HepG2 (cell line): ENCODE data around the gene ZDHHC18. TPM values are rescaled to one million over a fixed set of nuclear protein-coding genes. Genes with fewer than 3 reads are reported as not detected.

ENCODE experiments used
- ARID2 ChIP-seq: sonication (generic); formaldehyde crosslinking; IDR thresholded peaks from 2 replicates; pipeline ENCODE4 v1.8.1; 2022; ENCODE audit warnings: mild to moderate bottlenecking, missing genetic modification reagents, borderline replicate concordance
- BCLAF1 ChIP-seq: fragments of 450-650 bp; IDR thresholded peaks from 2 replicates; pipeline ENCODE4 v1.6.1; 2017; ENCODE audit warnings: mild to moderate bottlenecking
- CHD4 ChIP-seq: fragments of 200-600 bp; sonication (generic); IDR thresholded peaks from 2 replicates; pipeline ENCODE4 v1.7.0; 2017; ENCODE audit warnings: mild to moderate bottlenecking, low read length, borderline replicate concordance
- GABPB1 ChIP-seq: IDR thresholded peaks from 2 replicates; pipeline ENCODE4 v1.6.1; 2016; ENCODE audit warnings: mild to moderate bottlenecking, missing genetic modification reagents, moderate library complexity, missing compliant biosample characterization
- MAFF ChIP-seq: IDR thresholded peaks from 2 replicates; pipeline ENCODE4 v1.6.1; 2011; ENCODE audit warnings: low read depth, low read length, improper control_type of control experiment
- PCBP1 ChIP-seq: fragments of 200-400 bp; formaldehyde crosslinking; IDR thresholded peaks from 2 replicates; pipeline ENCODE4 v1.6.1; 2017; ENCODE audit warnings: mild to moderate bottlenecking, low read depth, low read length, borderline replicate concordance
- POLR2G ChIP-seq: fragments of 200-400 bp; formaldehyde crosslinking; IDR thresholded peaks from 2 replicates; pipeline ENCODE4 v1.6.1; 2018; ENCODE audit warnings: mild to moderate bottlenecking, low read depth, low read length, moderate library complexity
- RELA ChIP-seq: sonication (generic); formaldehyde crosslinking; IDR thresholded peaks from 2 replicates; pipeline ENCODE4 v1.4.0; 2020; ENCODE audit warnings: missing genetic modification reagents
- ZBTB43 ChIP-seq: sonication (generic); formaldehyde crosslinking; conservative IDR thresholded peaks from 2 replicates; pipeline ENCODE4 v1.4.0; 2020; ENCODE audit warnings: missing genetic modification reagents
- ZFP41 ChIP-seq: sonication (generic); formaldehyde crosslinking; IDR thresholded peaks from 2 replicates; pipeline ENCODE4 v1.4.0; 2020; ENCODE audit warnings: mild to moderate bottlenecking, missing genetic modification reagents, borderline replicate concordance
- ZNF136 ChIP-seq: sonication (generic); formaldehyde crosslinking; IDR thresholded peaks from 2 replicates; pipeline ENCODE4 v1.8.1; 2022; ENCODE audit warnings: low read depth, mild to moderate bottlenecking, moderate library complexity, missing genetic modification reagents
- ZNF230 ChIP-seq: sonication (generic); formaldehyde crosslinking; IDR thresholded peaks from 2 replicates; pipeline ENCODE4 v1.4.0; 2020; ENCODE audit warnings: mild to moderate bottlenecking, missing genetic modification reagents
- ZNF547 ChIP-seq: sonication (generic); formaldehyde crosslinking; IDR thresholded peaks from 2 replicates; pipeline ENCODE4 v1.5.1; 2020; ENCODE audit warnings: mild to moderate bottlenecking, missing genetic modification reagents
- ZNF574 ChIP-seq: sonication (generic); formaldehyde crosslinking; IDR thresholded peaks from 2 replicates; pipeline ENCODE4 v1.4.0; 2020; ENCODE audit warnings: missing genetic modification reagents
- ZNF746 ChIP-seq: sonication (generic); formaldehyde crosslinking; IDR thresholded peaks from 2 replicates; pipeline ENCODE4 v1.8.0; 2022; ENCODE audit warnings: mild to moderate bottlenecking, missing genetic modification reagents
- polyA plus RNA-seq, 8 experiments: library from polyadenylated mRNA; depleted of rRNA in 3 of 8; stranded (reverse) in 7 of 8; unstranded in 1 of 8; fragments of >200 nt; fragmentation: Illumina TruSeq in 4 of 8; extraction: Trizol in 4 of 8; gene quantifications; 2 replicates each; pipeline versions ENCODE4 v1.2.1 to v1.2.3, GENCODE V29; 2011 to 2016; ENCODE audit warnings: low read depth in 4 of 8, missing spikeins in 1 of 8, mixed read lengths in 1 of 8; ENCODE audit not compliant: insufficient read depth in 1 of 8
- total RNA-seq, 5 experiments: library from RNA; depleted of rRNA; stranded (reverse); fragments of >200 nt; fragmentation: Illumina TruSeq; extraction: Trizol; gene quantifications; 2 replicates each; pipeline ENCODE4 v1.2.3, GENCODE V29; 2016; ENCODE audit warnings: low read depth in 1 of 5
- TF ChIP-seq, protein P1 (sequence below): sonication (generic); formaldehyde crosslinking; IDR thresholded peaks from 2 replicates; pipeline ENCODE4 v1.8.0; 2022; ENCODE audit warnings: missing genetic modification reagents, mild to moderate bottlenecking, borderline replicate concordance
- TF ChIP-seq, protein P2 (sequence below): sonication (generic); formaldehyde crosslinking; IDR thresholded peaks from 2 replicates; pipeline ENCODE4 v1.4.0; 2020; ENCODE audit warnings: missing genetic modification reagents, borderline replicate concordance
- TF ChIP-seq, protein P3 (sequence below): IDR thresholded peaks from 2 replicates; pipeline ENCODE4 v1.6.1; 2016; ENCODE audit warnings: low read depth, borderline replicate concordance
- TF ChIP-seq, protein P4 (sequence below): sonication (generic); formaldehyde crosslinking; IDR thresholded peaks from 2 replicates; pipeline ENCODE4 v1.9.0; 2021; ENCODE audit warnings: missing genetic modification reagents, mild to moderate bottlenecking, borderline replicate concordance

Gene ZDHHC18
- total and polyA plus RNA-seq, 2 of the 13 experiments (the other 11 are each of a cell fraction or from before 2014, with no cell fraction given), result 13.2 to 35.3 TPM

DNA sequence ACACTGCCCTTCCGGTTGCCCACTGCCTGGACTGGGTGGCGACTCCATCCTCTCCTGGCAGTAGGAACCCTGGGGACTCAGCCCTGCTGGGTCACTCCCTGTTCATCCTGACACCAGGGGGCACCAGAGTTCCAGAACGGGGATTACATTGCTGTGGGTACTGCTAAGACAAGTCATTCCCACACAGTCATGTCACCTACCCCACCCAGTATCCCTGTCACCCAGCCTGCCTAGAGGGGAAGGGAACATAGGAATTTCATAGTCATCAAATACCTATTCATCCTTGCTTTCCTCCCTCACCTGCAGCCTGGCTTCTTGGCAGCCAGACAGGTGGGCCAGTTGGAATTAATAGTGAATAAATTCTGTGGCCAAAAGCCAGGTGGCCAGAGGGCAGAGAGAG is 26.7 kb downstream of the ZDHHC18 start (continued):
- TF ChIP-seq, protein P1, sequence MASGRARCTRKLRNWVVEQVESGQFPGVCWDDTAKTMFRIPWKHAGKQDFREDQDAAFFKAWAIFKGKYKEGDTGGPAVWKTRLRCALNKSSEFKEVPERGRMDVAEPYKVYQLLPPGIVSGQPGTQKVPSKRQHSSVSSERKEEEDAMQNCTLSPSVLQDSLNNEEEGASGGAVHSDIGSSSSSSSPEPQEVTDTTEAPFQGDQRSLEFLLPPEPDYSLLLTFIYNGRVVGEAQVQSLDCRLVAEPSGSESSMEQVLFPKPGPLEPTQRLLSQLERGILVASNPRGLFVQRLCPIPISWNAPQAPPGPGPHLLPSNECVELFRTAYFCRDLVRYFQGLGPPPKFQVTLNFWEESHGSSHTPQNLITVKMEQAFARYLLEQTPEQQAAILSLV (CRISPR knock-in tag), result 0 out of 2 replicates have a peak, but pooled peaks have one; percentile 26
- no peak for TF ChIP-seq ZNF547 (CRISPR knock-in tag)
- TF ChIP-seq, protein P2, sequence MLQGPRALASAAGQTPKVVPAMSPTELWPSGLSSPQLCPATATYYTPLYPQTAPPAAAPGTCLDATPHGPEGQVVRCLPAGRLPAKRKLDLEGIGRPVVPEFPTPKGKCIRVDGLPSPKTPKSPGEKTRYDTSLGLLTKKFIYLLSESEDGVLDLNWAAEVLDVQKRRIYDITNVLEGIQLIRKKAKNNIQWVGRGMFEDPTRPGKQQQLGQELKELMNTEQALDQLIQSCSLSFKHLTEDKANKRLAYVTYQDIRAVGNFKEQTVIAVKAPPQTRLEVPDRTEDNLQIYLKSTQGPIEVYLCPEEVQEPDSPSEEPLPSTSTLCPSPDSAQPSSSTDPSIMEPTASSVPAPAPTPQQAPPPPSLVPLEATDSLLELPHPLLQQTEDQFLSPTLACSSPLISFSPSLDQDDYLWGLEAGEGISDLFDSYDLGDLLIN (CRISPR knock-in tag), result no peak
- no peak for TF ChIP-seq RELA (CRISPR knock-in tag)
- TF ChIP-seq ZNF136 (CRISPR knock-in tag), result no peak
- TF ChIP-seq, protein P3, sequence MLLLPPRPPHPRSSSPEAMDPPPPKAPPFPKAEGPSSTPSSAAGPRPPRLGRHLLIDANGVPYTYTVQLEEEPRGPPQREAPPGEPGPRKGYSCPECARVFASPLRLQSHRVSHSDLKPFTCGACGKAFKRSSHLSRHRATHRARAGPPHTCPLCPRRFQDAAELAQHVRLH, result 0 out of 2 replicates have a peak, but pooled peaks have one; percentile 33
- no peak for TF ChIP-seq ZBTB43 (CRISPR knock-in tag)
- no peak for TF ChIP-seq CHD4
- TF ChIP-seq ZNF230 (CRISPR knock-in tag), result no peak
- no peak for TF ChIP-seq GABPB1
- no peak for TF ChIP-seq PCBP1
- TF ChIP-seq ZNF574 (CRISPR knock-in tag), result peak; percentile 26; the same call in 1 of the 2 replicates
- TF ChIP-seq, protein P4, sequence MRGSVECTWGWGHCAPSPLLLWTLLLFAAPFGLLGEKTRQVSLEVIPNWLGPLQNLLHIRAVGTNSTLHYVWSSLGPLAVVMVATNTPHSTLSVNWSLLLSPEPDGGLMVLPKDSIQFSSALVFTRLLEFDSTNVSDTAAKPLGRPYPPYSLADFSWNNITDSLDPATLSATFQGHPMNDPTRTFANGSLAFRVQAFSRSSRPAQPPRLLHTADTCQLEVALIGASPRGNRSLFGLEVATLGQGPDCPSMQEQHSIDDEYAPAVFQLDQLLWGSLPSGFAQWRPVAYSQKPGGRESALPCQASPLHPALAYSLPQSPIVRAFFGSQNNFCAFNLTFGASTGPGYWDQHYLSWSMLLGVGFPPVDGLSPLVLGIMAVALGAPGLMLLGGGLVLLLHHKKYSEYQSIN, result no peak
- TF ChIP-seq ARID2 (CRISPR knock-in tag), result no peak
- TF ChIP-seq ZFP41 (CRISPR knock-in tag), result no peak
- TF ChIP-seq ZNF746, result no peak
- 0 out of 2 replicates have a peak, but pooled peaks have one; percentile 5 for TF ChIP-seq MAFF
- no peak for TF ChIP-seq POLR2G
- TF ChIP-seq BCLAF1, result no peak
